Endothelial cell of umbilical vein (primary cell): Measurements from ENCODE around the gene KRTAP10-9.

Source experiments
- CTCF ChIP-seq, 2 donors: IDR thresholded peaks; 1 replicate in 1 of 2; 2 replicates in 1 of 2; pipeline ENCODE4 v1.5.1; 2011; ENCODE audit warnings: low read length in 2 of 2, mild to moderate bottlenecking in 2 of 2, moderate library complexity in 2 of 2, control low read depth in 1 of 2, inconsistent platforms in 1 of 2, low read depth in 1 of 2; ENCODE audit not compliant: insufficient read depth in 1 of 2; ENCODE audit errors: extremely low read depth in 1 of 2
- EZH2 ChIP-seq: IDR thresholded peaks from 2 replicates; pipeline ENCODE4 v1.6.1; 2012; ENCODE audit warnings: borderline replicate concordance, low read depth, mild to moderate bottlenecking, moderate library complexity, low read length, inconsistent platforms; ENCODE audit not compliant: severe bottlenecking
- JUN ChIP-seq: IDR thresholded peaks from 2 replicates; pipeline ENCODE4 v1.6.1; 2011; ENCODE audit warnings: borderline replicate concordance, low read depth; ENCODE audit not compliant: insufficient read length, insufficient read depth
- MAX ChIP-seq: IDR thresholded peaks from 2 replicates; pipeline ENCODE4 v1.6.1; 2011; ENCODE audit not compliant: insufficient read depth, insufficient read length
- MYC ChIP-seq: IDR thresholded peaks from one replicate; pipeline ENCODE4 v1.6.1; 2011; ENCODE audit warnings: mild to moderate bottlenecking, low read depth, low read length
- POLR2A ChIP-seq: IDR thresholded peaks from 2 replicates; pipeline ENCODE4 v1.6.1; 2012; ENCODE audit warnings: low read depth, mild to moderate bottlenecking, control low read depth, low read length
- POLR2AphosphoS5 ChIP-seq: IDR thresholded peaks from 2 replicates; pipeline ENCODE4 v1.6.1; 2012; ENCODE audit warnings: low read depth, mild to moderate bottlenecking, control low read depth, low read length, moderate library complexity; ENCODE audit not compliant: insufficient read depth

- TF ChIP-seq POLR2AphosphoS5 = no peak
- no peak for TF ChIP-seq CTCF (IDR thresholded peaks at IDR 0.05; ENCODE audit: extremely low read depth in 1 of 2, insufficient read depth in 1 of 2, low read depth in 1 of 2, low read length in 2 of 2)
- TF ChIP-seq MAX = no peak
- no peak for TF ChIP-seq EZH2
- no peak for TF ChIP-seq POLR2A
- TF ChIP-seq JUN = no peak
- TF ChIP-seq MYC = no peak
These were observed 7.0 kb upstream of the KRTAP10-9 start for GRCh38 chr21:44619886-44620285.
